22Rv1 (cell line): ENCODE data around the gene GRIK4.

Experiments used
- H3K27ac ChIP-seq: fragments of 450-650 bp; 2 replicates; pipeline ENCODE4 v1.5.1; 2017
- CTCF ChIP-seq: fragments of 450-650 bp; IDR thresholded peaks from 2 replicates; pipeline ENCODE4 v1.5.1; 2017; ENCODE audit warnings: mild to moderate bottlenecking
- ZFX ChIP-seq: fragments of 450-650 bp; IDR thresholded peaks from 2 replicates; pipeline ENCODE4 v1.6.1; 2017; ENCODE audit warnings: antibody characterized with exemption, borderline replicate concordance

Gene GRIK4

GRCh38 chr11:120816176-120816575, 304.6 kb downstream of the GRIK4 start:
- TF ChIP-seq CTCF, result no peak
- no peak for TF ChIP-seq ZFX
- H3K27ac ChIP-seq, result no peak overlapping the region

- H3K27ac ChIP-seq, result no peak overlapping the region
- TF ChIP-seq ZFX (no peak), CTCF (no peak)
Measured at GRCh38 chr11:120816711-120817110, 305.2 kb downstream of the GRIK4 start.

- H3K27ac ChIP-seq, result no peak overlapping the region
- TF ChIP-seq ZFX (no peak), CTCF (no peak)
Measured at GRCh38 chr11:120817158-120817557, 305.6 kb downstream of the GRIK4 start.

- TF ChIP-seq CTCF (no peak), ZFX (no peak)
- H3K27ac ChIP-seq, result no peak overlapping the region
Measured at GRCh38 chr11:120818097-120818496, 306.5 kb downstream of the GRIK4 start.

- no peak overlapping the region for H3K27ac ChIP-seq
- TF ChIP-seq CTCF (no peak), ZFX (no peak)
Measured at GRCh38 chr11:120819003-120819402, 307.5 kb downstream of the GRIK4 start.

- TF ChIP-seq ZFX (no peak), CTCF (no peak)
- no peak overlapping the region for H3K27ac ChIP-seq
Measured at GRCh38 chr11:120819437-120820365, 308.2 kb downstream of the GRIK4 start.

- no peak for TF ChIP-seq CTCF
- no peak for TF ChIP-seq ZFX
- H3K27ac ChIP-seq, result no peak overlapping the region
Measured at GRCh38 chr11:120823159-120823558, 311.6 kb downstream of the GRIK4 start.
